ENCODE data around the gene ATP13A3.

GRCh38 chr3:194423317-194423716, 63.5 kb downstream of the ATP13A3 start:
- TF ChIP-seq CTCF (IDR thresholded peaks at IDR 0.05 in 8 of 11, conservative IDR thresholded peaks at IDR 0.05 in 3 of 11) (no peak), POLR2A (IDR thresholded peaks at IDR 0.05) (no peak)

All from spleen (tissue), 7 donors.